ENCODE data around the gene LTB4R2.

DNA sequence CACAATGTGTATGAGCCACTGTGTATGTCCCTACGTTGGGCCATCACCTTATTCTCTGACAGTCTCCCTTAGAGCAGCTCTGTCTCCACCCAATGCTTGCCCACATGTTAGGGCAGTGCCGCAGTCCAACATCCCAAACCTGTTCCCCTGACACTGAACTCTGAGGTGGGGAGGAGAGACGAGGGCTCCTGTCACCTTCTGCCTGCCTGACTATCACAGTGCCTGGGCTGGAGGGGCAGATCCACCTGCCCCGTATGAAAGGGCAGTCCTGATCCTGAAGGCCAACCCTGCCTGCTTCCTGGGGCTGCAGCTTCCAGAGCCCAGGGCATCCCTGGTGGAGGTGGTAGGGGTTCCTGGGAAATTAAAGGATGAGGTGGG, 49.2 kb upstream of the LTB4R2 start:
- TF ChIP-seq, protein P1, sequence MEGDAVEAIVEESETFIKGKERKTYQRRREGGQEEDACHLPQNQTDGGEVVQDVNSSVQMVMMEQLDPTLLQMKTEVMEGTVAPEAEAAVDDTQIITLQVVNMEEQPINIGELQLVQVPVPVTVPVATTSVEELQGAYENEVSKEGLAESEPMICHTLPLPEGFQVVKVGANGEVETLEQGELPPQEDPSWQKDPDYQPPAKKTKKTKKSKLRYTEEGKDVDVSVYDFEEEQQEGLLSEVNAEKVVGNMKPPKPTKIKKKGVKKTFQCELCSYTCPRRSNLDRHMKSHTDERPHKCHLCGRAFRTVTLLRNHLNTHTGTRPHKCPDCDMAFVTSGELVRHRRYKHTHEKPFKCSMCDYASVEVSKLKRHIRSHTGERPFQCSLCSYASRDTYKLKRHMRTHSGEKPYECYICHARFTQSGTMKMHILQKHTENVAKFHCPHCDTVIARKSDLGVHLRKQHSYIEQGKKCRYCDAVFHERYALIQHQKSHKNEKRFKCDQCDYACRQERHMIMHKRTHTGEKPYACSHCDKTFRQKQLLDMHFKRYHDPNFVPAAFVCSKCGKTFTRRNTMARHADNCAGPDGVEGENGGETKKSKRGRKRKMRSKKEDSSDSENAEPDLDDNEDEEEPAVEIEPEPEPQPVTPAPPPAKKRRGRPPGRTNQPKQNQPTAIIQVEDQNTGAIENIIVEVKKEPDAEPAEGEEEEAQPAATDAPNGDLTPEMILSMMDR (IDR thresholded peaks at IDR 0.05) = no peak
- TF ChIP-seq POLR2A (IDR thresholded peaks at IDR 0.05) = no peak
